ENCODE data around the gene CTTNBP2. TPM values are rescaled to one million over a fixed set of nuclear protein-coding genes. Genes with fewer than 3 reads are reported as not detected.

The CTTNBP2 gene
- total RNA-seq, 2 experiments from 2014 or later, result not detected

DNA sequence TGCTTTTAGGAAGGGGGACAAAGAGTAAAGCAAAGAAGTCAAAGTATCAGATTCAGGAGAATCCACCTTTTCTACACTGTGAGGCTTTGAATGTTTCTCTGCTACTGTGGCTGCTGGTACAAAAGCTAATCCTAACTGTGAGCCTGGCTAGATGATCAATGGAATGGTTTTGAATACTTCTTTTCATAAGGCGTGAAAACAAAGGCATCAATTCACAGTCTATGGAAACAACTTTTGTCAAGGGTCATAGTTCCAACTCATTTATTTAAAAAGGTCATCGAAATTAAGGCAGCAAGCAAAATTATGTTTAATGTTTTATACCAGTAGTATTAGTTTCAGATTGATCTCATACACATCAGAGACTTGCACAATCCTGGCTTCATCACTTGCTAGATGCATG lies 118.1 kb downstream of the CTTNBP2 start:
- no peak overlapping the region for H3K27ac Mint-ChIP-seq
- no peaks in the 10 kb centered on the region for H3K9me3 Mint-ChIP-seq (ENCODE audit: low read depth)
- no peaks in the 10 kb centered on the region for H3K27me3 Mint-ChIP-seq
- CTCF ChIA-PET, result no interaction called here
- DNase-seq, result no peak
- POLR2A ChIA-PET, result no interaction called here
- H3K4me3 Mint-ChIP-seq, result no peak overlapping the region
- intact Hi-C loops (cut with DNase I, micrococcal nuclease), result no loop called here
- no peaks in the 10 kb centered on the region for H3K36me3 Mint-ChIP-seq (ENCODE audit: low read depth)
- ATAC-seq, result no peak
- H3K4me1 Mint-ChIP-seq, result no peaks in the 10 kb centered on the region

DNA sequence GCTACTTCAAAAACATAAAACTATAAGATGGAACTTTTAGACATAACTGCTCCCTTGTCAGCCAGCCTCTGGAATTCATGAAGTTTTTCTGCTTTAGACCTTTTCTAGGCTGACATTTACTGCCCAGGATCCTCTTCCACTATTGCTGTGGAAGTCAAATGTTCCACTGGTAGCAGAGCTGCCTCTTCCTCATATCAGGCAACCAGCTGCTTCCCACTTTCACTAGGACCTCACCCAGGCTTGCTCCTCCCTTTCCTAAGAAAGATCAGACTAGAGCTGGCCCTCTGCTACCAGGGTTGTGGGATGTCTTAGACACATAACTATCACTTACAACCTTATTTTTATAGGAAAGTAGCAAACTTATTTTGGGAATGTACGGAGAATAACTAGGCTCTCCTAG lies 121.5 kb downstream of the CTTNBP2 start:
- no peak for DNase-seq
- H3K27ac Mint-ChIP-seq, result no peak overlapping the region
- ChIA-PET CTCF (interaction anchor here (1.2 to 1.3 kb wide), 2 partner anchors 8 to 20 kb away, joined by 3 to 5 read pairs; no protein-coding TSS in a partner anchor), POLR2A (no interaction called here)
- H3K4me3 Mint-ChIP-seq, result no peak overlapping the region
- no peak for ATAC-seq
- no peaks in the 10 kb centered on the region for H3K9me3 Mint-ChIP-seq (ENCODE audit: low read depth)
- H3K27me3 Mint-ChIP-seq, result no peaks in the 10 kb centered on the region
- intact Hi-C loops (cut with DNase I, micrococcal nuclease), result loop anchor here in 1 of 2 experiments (2.0 kb wide), 1 partner anchor 353 kb away; no protein-coding TSS in a partner anchor
- H3K4me1 Mint-ChIP-seq, result no peaks in the 10 kb centered on the region
- H3K36me3 Mint-ChIP-seq (ENCODE audit: low read depth), result no peaks in the 10 kb centered on the region

DNA sequence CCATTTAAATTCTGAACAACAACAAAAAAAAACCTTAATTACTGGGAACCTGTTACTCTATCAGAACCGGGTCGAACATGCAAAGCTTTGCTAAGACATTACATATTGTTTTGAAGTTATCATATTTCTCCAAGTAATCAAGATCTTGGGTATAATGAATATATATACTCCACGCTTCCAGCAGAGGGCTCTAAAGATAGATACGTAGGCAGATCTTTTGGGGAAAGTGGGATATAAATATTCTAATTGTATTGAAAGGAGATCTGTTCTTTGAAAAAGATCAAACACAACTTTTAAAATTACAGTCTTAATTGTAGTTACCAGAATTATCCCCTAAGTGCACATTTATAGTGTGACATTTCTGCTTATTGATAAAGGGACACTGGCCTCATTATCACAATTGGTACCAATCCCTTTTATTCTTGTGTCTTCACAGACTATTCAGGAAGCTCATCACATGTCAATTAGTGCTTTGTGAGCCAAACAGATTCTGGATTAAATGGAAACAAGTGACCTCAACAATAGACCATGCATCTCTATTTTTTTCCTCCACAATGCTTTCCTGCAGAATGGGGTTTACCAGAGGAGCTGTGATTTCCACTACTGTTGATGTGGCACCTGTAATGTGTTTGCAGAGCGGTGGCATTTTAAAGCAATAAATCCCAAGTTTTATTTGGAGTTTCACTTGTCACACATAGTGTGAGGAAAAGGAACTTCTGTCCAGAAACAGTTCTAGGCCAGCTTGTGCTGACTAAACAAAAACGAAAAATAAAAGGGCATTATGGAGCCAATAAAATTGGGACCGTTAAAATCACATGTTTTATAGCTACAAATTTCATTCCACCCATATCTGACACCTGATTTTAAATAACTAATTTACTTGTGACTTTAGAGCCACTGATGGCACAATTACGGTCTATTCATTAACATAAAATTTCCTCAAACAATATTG lies 122.4 kb downstream of the CTTNBP2 start:
- Mint-ChIP-seq H3K27ac (no peak overlapping the region), H3K9me3 (ENCODE audit: low read depth) (no peaks in the 10 kb centered on the region), H3K27me3 (peaks cover 1% of the 10 kb centered on the region), H3K36me3 (ENCODE audit: low read depth) (no peaks in the 10 kb centered on the region), H3K4me3 (no peak overlapping the region), H3K4me1 (no peaks in the 10 kb centered on the region)
- intact Hi-C loops (cut with DNase I, micrococcal nuclease), result loop anchor here in 1 of 2 experiments (1.0 to 2.0 kb wide), 3 partner anchors 354 to 445 kb away; no protein-coding TSS in a partner anchor
- no peak for DNase-seq
- no peak for ATAC-seq
- ChIA-PET CTCF (interaction anchor here (1.2 to 1.3 kb wide), 2 partner anchors 9 to 19 kb away, joined by 3 to 5 read pairs; no protein-coding TSS in a partner anchor), POLR2A (no interaction called here)

DNA sequence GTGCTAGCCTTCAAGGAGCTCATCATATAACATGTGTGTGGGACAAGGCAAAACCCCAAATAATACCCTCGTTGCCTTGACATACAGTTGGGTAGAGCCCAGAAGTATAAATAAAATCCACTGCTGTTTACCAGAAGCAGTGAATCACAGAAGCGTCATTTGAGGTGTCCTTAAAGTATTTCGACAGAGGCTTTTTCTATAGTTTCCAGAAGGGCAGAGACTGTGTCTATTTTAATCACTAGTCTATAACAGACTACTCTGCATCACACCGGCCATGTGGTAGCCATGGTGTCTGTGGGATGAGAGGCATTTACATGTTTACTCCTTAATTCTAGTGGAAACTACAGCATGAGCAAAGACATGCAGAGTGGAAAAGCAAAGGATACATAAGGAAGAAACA lies 131.3 kb downstream of the CTTNBP2 start:
- Mint-ChIP-seq H3K4me1 (no peaks in the 10 kb centered on the region), H3K4me3 (no peak overlapping the region), H3K27ac (no peak overlapping the region), H3K9me3 (ENCODE audit: low read depth) (no peaks in the 10 kb centered on the region), H3K27me3 (peaks cover 6% of the 10 kb centered on the region), H3K36me3 (ENCODE audit: low read depth) (no peaks in the 10 kb centered on the region)
- intact Hi-C loops (cut with DNase I, micrococcal nuclease), result no loop called here
- DNase-seq, result no peak
- no peak for ATAC-seq
- ChIA-PET POLR2A (no interaction called here), CTCF (no interaction called here)

DNA sequence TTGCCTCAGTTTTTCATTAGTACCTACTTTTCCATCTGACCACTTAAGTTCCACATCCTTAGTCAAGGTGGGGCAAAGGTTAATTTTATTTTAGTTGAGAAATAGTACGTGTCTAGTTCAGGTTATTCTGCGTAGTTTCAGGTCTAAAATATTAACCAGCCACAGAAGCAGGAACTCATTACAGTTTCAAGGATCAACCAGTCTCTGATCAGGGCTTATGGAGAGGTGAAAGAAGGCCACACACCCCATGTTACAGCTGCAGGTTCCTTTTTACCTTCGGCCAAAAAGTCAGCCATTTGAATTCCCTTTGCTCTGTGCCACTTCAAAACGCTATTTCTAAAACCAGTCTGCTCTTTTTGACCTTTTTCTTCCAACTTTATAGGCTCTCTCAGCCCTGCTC lies 134.2 kb downstream of the CTTNBP2 start:
- DNase-seq, result no peak
- no peak overlapping the region for H3K27ac Mint-ChIP-seq
- H3K9me3 Mint-ChIP-seq (ENCODE audit: low read depth), result no peaks in the 10 kb centered on the region
- intact Hi-C loops (cut with DNase I, micrococcal nuclease), result no loop called here
- no peaks in the 10 kb centered on the region for H3K4me1 Mint-ChIP-seq
- no peak overlapping the region for H3K4me3 Mint-ChIP-seq
- CTCF ChIA-PET, result no interaction called here
- peaks cover 5% of the 10 kb centered on the region for H3K27me3 Mint-ChIP-seq
- no peak for ATAC-seq
- no peaks in the 10 kb centered on the region for H3K36me3 Mint-ChIP-seq (ENCODE audit: low read depth)
- POLR2A ChIA-PET, result no interaction called here

DNA sequence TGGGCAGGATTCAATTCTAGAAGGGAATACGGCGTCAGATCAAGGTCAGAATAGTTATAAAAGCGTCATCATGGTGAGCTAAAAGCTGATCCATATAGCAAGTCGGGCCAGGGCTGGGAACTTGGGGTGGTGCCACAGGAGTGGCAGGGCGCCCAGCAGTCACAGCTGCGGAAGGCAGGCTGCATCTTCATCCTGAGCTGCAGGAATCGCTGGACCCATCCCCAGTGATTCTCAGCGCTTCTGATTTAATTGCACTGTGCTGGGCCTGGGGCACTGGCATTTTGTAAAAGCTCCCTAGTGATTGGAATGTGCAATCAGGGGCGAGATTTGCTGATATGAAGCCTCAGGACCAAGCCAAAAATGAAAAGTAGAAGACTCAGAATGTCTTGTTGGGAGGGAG lies 135.3 kb downstream of the CTTNBP2 start:
- H3K9me3 Mint-ChIP-seq (ENCODE audit: low read depth), result no peaks in the 10 kb centered on the region
- H3K4me3 Mint-ChIP-seq, result no peak overlapping the region
- no peaks in the 10 kb centered on the region for H3K36me3 Mint-ChIP-seq (ENCODE audit: low read depth)
- ATAC-seq (no peak), DNase-seq (no peak)
- H3K27ac Mint-ChIP-seq, result no peak overlapping the region
- CTCF ChIA-PET, result interaction anchor here (0.7 kb wide), 1 partner anchor 11 kb away, joined by 3 read pairs; no protein-coding TSS in a partner anchor
- peaks cover 7% of the 10 kb centered on the region for H3K27me3 Mint-ChIP-seq
- intact Hi-C loops (cut with DNase I, micrococcal nuclease), result no loop called here
- no peaks in the 10 kb centered on the region for H3K4me1 Mint-ChIP-seq
- POLR2A ChIA-PET, result no interaction called here

DNA sequence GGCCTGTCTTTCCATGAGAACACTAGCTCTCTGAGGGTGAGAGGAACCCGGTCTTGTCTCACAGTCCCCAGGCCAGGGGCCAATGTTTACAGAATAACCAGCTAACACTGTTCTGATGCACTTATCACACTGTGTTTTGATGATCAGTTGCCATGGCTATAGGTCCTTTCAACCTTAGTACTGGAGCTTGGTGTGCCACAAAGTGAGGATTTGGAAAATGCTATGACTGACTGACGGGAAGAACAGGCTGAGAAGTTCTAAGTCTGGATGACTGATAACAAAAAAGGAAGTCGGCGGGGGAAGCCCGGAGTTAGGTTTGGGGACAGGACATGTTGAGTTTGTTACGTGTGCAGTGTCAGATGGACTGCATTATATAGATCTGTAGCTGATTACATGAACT lies 141.8 kb downstream of the CTTNBP2 start:
- H3K36me3 Mint-ChIP-seq (ENCODE audit: low read depth), result no peaks in the 10 kb centered on the region
- ChIA-PET POLR2A (no interaction called here), CTCF (interaction anchor here (1.2 to 1.9 kb wide), 3 partner anchors 13 to 20 kb away, joined by 3 to 7 read pairs (median 5); no protein-coding TSS in a partner anchor)
- H3K27ac Mint-ChIP-seq, result no peak overlapping the region
- ATAC-seq, result peak; percentile 83
- H3K27me3 Mint-ChIP-seq, result peaks cover 12% of the 10 kb centered on the region
- no peak overlapping the region for H3K4me3 Mint-ChIP-seq
- peak; percentile 56 for DNase-seq
- H3K4me1 Mint-ChIP-seq, result no peaks in the 10 kb centered on the region
- intact Hi-C loops (cut with DNase I, micrococcal nuclease), result no loop called here
- H3K9me3 Mint-ChIP-seq (ENCODE audit: low read depth), result no peaks in the 10 kb centered on the region

DNA sequence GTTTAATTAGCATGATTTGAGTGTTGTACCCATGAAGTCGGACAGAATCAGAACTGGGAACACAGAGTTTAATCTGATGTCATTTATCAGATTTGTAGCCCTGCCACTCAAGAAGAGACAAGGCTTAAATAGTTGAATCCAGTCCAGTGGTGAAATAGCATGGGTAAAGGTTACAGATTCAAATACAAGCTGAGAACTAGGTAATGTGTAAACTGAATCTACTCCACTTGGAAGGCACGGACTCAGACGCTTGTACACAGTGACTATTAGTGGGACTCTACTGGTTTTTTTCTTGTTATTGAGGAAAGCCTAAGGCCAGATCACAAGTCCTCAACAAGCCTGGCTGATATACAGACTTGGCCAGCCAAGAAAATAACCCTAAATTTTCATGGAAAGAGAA lies 142.9 kb downstream of the CTTNBP2 start:
- Mint-ChIP-seq H3K27ac (no peak overlapping the region), H3K27me3 (peaks cover 12% of the 10 kb centered on the region), H3K9me3 (ENCODE audit: low read depth) (no peaks in the 10 kb centered on the region), H3K4me1 (no peaks in the 10 kb centered on the region), H3K36me3 (ENCODE audit: low read depth) (no peaks in the 10 kb centered on the region), H3K4me3 (no peak overlapping the region)
- CTCF ChIA-PET, result interaction anchor here (1.9 kb wide), 1 partner anchor 14 kb away, joined by 7 read pairs; no protein-coding TSS in a partner anchor
- DNase-seq (no peak), ATAC-seq (no peak)
- intact Hi-C loops (cut with DNase I, micrococcal nuclease), result no loop called here
- POLR2A ChIA-PET, result no interaction called here

DNA sequence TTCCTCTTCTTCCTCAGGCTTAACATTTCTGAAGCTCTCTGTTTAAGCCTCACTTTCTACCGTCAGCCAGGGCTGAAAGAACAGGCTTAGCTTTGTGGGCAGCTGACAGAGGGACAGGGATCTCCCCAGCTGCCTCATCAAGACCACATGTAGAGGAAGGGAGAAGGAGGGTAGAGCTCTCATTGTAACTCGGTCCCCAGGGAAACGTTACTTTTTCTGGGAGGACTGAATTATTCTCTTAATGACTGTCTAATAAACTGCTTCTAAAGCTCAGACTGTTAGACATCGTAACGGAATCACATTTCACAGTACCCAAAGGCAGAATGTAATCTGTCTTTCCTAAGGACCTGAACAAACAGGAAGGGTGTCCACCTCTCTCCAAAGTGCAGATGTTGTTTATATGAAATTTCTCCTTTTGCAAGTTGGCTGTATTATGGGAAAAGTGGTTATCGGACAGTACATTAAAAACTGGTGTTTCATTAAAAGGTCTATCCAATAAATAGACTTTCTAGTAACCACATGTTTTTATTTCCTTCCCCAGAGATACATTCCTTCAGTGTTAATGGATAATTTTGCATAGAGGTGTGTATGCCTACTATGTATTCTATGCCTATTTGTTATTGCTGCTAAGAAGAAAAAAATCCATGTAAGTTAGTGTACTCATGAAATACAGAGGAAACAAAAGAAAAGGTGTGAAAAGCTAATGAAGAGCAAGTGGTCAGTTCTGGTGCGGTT lies 144.2 kb downstream of the CTTNBP2 start:
- Mint-ChIP-seq H3K4me3 (no peak overlapping the region), H3K4me1 (no peaks in the 10 kb centered on the region), H3K36me3 (ENCODE audit: low read depth) (no peaks in the 10 kb centered on the region), H3K9me3 (ENCODE audit: low read depth) (no peaks in the 10 kb centered on the region), H3K27me3 (peaks cover 12% of the 10 kb centered on the region), H3K27ac (no peak overlapping the region)
- intact Hi-C loops (cut with DNase I, micrococcal nuclease), result no loop called here
- ATAC-seq, result no peak
- CTCF ChIA-PET, result no interaction called here
- POLR2A ChIA-PET, result no interaction called here
- DNase-seq, result no peak

DNA sequence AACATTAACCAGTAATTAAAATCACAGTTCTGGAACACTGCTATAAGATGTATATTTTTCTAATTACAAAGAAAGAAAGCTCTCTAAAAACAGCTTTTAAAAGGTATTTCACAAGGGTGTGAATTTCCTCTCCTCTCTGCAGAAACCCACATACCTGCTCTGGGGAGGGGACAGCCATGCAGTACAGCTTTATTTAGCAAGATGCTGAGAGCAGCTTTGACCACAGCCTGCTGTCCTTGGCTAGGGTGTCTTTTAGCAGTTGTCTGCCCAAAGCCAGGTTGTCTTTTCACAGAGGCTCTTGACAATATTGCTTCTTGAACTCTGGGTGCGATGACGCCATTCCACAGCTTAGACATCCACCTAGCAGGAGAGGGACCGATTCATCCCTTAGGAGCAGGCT lies 148.3 kb downstream of the CTTNBP2 start:
- no peak overlapping the region for H3K4me3 Mint-ChIP-seq
- ChIA-PET POLR2A (no interaction called here), CTCF (interaction anchor here (0.7 to 0.8 kb wide), 2 partner anchors 13 to 18 kb away, joined by 3 read pairs; no protein-coding TSS in a partner anchor)
- ATAC-seq (no peak), DNase-seq (no peak)
- H3K4me1 Mint-ChIP-seq, result no peaks in the 10 kb centered on the region
- H3K9me3 Mint-ChIP-seq (ENCODE audit: low read depth), result no peaks in the 10 kb centered on the region
- H3K27ac Mint-ChIP-seq, result no peak overlapping the region
- peaks cover 4% of the 10 kb centered on the region for H3K27me3 Mint-ChIP-seq
- intact Hi-C loops (cut with DNase I, micrococcal nuclease), result no loop called here
- no peaks in the 10 kb centered on the region for H3K36me3 Mint-ChIP-seq (ENCODE audit: low read depth)

DNA sequence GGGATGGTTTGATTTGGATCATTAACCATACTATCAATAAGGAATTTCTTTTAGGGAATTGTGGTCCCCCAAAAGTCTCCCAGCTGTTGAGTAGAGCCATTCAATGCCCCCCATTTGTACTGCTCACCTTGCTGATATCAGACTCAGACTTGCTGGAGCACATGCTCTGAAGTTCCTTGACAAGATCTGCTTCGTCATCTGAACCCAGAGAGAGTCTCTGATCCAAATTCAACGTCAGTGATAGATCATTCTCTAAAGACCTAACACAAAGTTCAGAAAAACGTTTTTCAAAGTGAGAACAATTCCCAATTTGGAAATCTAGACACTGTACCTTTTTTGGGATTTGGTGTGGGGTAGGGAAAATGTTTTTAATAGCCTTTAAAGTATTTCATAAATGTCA lies 153.9 kb downstream of the CTTNBP2 start:
- Mint-ChIP-seq H3K4me3 (no peak overlapping the region), H3K27ac (no peak overlapping the region), H3K9me3 (ENCODE audit: low read depth) (no peaks in the 10 kb centered on the region), H3K36me3 (ENCODE audit: low read depth) (no peaks in the 10 kb centered on the region), H3K4me1 (no peaks in the 10 kb centered on the region), H3K27me3 (peaks cover 2% of the 10 kb centered on the region)
- POLR2A ChIA-PET, result no interaction called here
- intact Hi-C loops (cut with DNase I, micrococcal nuclease), result loop anchor here in 1 of 2 experiments (10.0 kb wide), 1 partner anchor 785 kb away; no protein-coding TSS in a partner anchor
- CTCF ChIA-PET, result no interaction called here
- ATAC-seq (no peak), DNase-seq (no peak)
